CD4-positive, alpha-beta memory T cell (primary cell): ENCODE results near the gene CBX2. TPM values are rescaled to one million over a fixed set of nuclear protein-coding genes. Genes with fewer than 3 reads are reported as not detected.

ENCODE experiments used
- CTCF ChIA-PET: fragments of 350-600 bp; sonication (Branson Sonifier 250); formaldehyde crosslinking; loops from one replicate; lab custom pipeline; 2021; ENCODE audit warnings: inconsistent platforms; ENCODE audit not compliant: partially characterized antibody; lab: Charles Lee
- POLR2A ChIA-PET: fragments of 350-600 bp; sonication (Branson Sonifier 250); formaldehyde crosslinking; loops from one replicate; lab custom pipeline; 2021; ENCODE audit not compliant: partially characterized antibody; lab: Charles Lee
- DNase-seq, 5 donors: peaks; one replicate each; pipeline versions ENCODE4 v3.0.0 to v3.0.0-alpha.2; 2020 to 2022; ENCODE audit warnings: mixed read lengths in 1 of 5
- H3K27ac ChIP-seq: one replicate; pipeline ENCODE4 v1.7.0; 2013; ENCODE audit warnings: low read depth, low read length
- H3K27me3 ChIP-seq: 2 replicates; pipeline ENCODE4 v1.7.0; 2013; ENCODE audit warnings: mild to moderate bottlenecking, low read length, moderate library complexity; ENCODE audit not compliant: insufficient read depth
- H3K36me3 ChIP-seq: 2 replicates; pipeline ENCODE4 v1.7.0; 2013; ENCODE audit warnings: mild to moderate bottlenecking, low read length, moderate library complexity; ENCODE audit not compliant: insufficient read depth
- H3K4me1 ChIP-seq: 2 replicates; pipeline ENCODE4 v1.7.0; 2013; ENCODE audit warnings: mild to moderate bottlenecking, low read length, moderate library complexity; ENCODE audit not compliant: insufficient read depth
- H3K4me3 ChIP-seq, 2 donors: one replicate each; pipeline ENCODE4 v1.7.0; 2013; ENCODE audit warnings: low read length in 2 of 2, mild to moderate bottlenecking in 1 of 2
- H3K9me3 ChIP-seq, 2 donors: one replicate each; pipeline ENCODE4 v1.7.0; 2013; ENCODE audit warnings: low read length in 2 of 2, control low read depth in 1 of 2; ENCODE audit not compliant: control insufficient read depth in 1 of 2
- H3K27ac Mint-ChIP-seq, 7 donors: one replicate each; pipeline ENCODE4 v1.8.0; 2020 to 2021; ENCODE audit warnings: mixed read lengths in 7 of 7, mild to moderate bottlenecking in 6 of 7, inconsistent platforms in 3 of 7, moderate library complexity in 3 of 7
- H3K27me3 Mint-ChIP-seq, 2 donors: one replicate each; pipeline ENCODE4 v1.8.0; 2020 to 2021; ENCODE audit warnings: mixed read lengths in 2 of 2
- H3K36me3 Mint-ChIP-seq, 2 donors: one replicate each; pipeline ENCODE4 v1.8.0; 2020 to 2021; ENCODE audit warnings: mixed read lengths in 2 of 2, inconsistent platforms in 1 of 2, mild to moderate bottlenecking in 1 of 2
- H3K4me1 Mint-ChIP-seq, 4 donors: one replicate each; pipeline ENCODE4 v1.8.0; 2020 to 2021; ENCODE audit warnings: mixed read lengths in 4 of 4, mild to moderate bottlenecking in 1 of 4
- H3K4me3 Mint-ChIP-seq, 8 donors: one replicate each; pipeline ENCODE4 v1.8.0; 2020 to 2021; ENCODE audit warnings: mixed read lengths in 8 of 8, mild to moderate bottlenecking in 7 of 8, moderate library complexity in 6 of 8, inconsistent platforms in 3 of 8
- H3K9me3 Mint-ChIP-seq, 8 donors: one replicate each; pipeline ENCODE4 v1.8.0; 2020 to 2021; ENCODE audit warnings: mixed read lengths in 8 of 8, mild to moderate bottlenecking in 5 of 8, inconsistent platforms in 3 of 8, moderate library complexity in 1 of 8
- intact Hi-C: fragments of 100-400 bp; cut with micrococcal nuclease; formaldehyde crosslinking; loops from one replicate; pipeline ENCODE4 v1.15.1; 2023
- polyA plus RNA-seq, 2 donors: library from polyadenylated mRNA; unstranded; fragments of 300-500 nt; fragmentation: Illumina TruSeq; gene quantifications; one replicate each; pipeline ENCODE4 v1.2.3, GENCODE V29; 2021
- total RNA-seq, 2 experiments: library from RNA; stranded (reverse); gene quantifications; one replicate each; pipeline ENCODE4 v1.2.3, GENCODE V29; 2021

CBX2 gene
- total and polyA plus RNA-seq, 4 experiments from 2014 or later, result 0.06 to 0.44 TPM; not detected in 2

GRCh38 chr17:79813297-79814126 lies 35.6 kb downstream of the CBX2 start:
- Histone ChIP-seq H3K4me1 (peaks cover 46% of the 10 kb centered on the region), H3K27me3 (peaks cover 44% of the 10 kb centered on the region), H3K27ac (no peak overlapping the region), H3K9me3 (no peaks in the 10 kb centered on the region), H3K36me3 (no peaks in the 10 kb centered on the region), H3K4me3 (no peak overlapping the region)
- Mint-ChIP-seq H3K27me3 (peaks cover 39 to 43% of the 10 kb centered on the region in 2 donors), H3K4me3 (peak overlapping the region in 2 of 8 donors; percentile 20 to 52), H3K27ac (peak overlapping the region in 1 of 7 donors; percentile 82), H3K36me3 (no peaks in the 10 kb centered on the region), H3K4me1 (peaks cover 14 to 40% (median 24%) of the 10 kb centered on the region in 4 donors), H3K9me3 (peaks cover 0 to 7% (median 0%) of the 10 kb centered on the region in 8 donors)
- CTCF ChIA-PET, result interaction anchor here (1.2 to 1.3 kb wide), 2 partner anchors 22 to 27 kb away, joined by 3 read pairs; no protein-coding TSS in a partner anchor
- peak in 1 of 5 donors; percentile 28 for DNase-seq
- POLR2A ChIA-PET, result interaction anchor here (0.7 to 32.1 kb wide), 5 partner anchors 8 to 35 kb away, joined by 3 to 503 read pairs (median 5); partner anchors contain the start of genes CBX4 and CBX8
- intact Hi-C loops, result loop anchor here (5.0 to 10.0 kb wide), 2 partner anchors 69 to 179 kb away; no protein-coding TSS in a partner anchor

GRCh38 chr17:79814127-79814973 lies 36.4 kb downstream of the CBX2 start:
- Histone ChIP-seq H3K27me3 (peaks cover 35% of the 10 kb centered on the region), H3K36me3 (no peaks in the 10 kb centered on the region), H3K27ac (no peak overlapping the region), H3K4me3 (no peak overlapping the region), H3K4me1 (peaks cover 43% of the 10 kb centered on the region), H3K9me3 (no peaks in the 10 kb centered on the region)
- Mint-ChIP-seq H3K27me3 (peaks cover 33 to 39% of the 10 kb centered on the region in 2 donors), H3K4me3 (peak overlapping the region; percentile 39 to 78 (median 65)), H3K36me3 (no peaks in the 10 kb centered on the region), H3K27ac (peak overlapping the region in 4 of 7 donors; percentile 15 to 82 (median 24)), H3K9me3 (peaks cover 0 to 7% (median 0%) of the 10 kb centered on the region in 8 donors), H3K4me1 (peaks cover 14 to 32% (median 22%) of the 10 kb centered on the region in 4 donors)
- ChIA-PET CTCF (interaction anchor here (1.3 kb wide), 1 partner anchor 21 kb away, joined by 3 read pairs; no protein-coding TSS in a partner anchor), POLR2A (interaction anchor here (0.7 to 32.1 kb wide), 4 partner anchors 11 to 36 kb away, joined by 3 to 503 read pairs (median 41); partner anchors contain the start of genes CBX4 and CBX8)
- DNase-seq, result peak in 1 of 5 donors; percentile 36
- intact Hi-C loops, result loop anchor here (5.0 to 10.0 kb wide), 2 partner anchors 70 to 178 kb away; no protein-coding TSS in a partner anchor

GRCh38 chr17:79814974-79815835 lies 37.3 kb downstream of the CBX2 start:
- peaks cover 42% of the 10 kb centered on the region for H3K4me1 ChIP-seq
- no peaks in the 10 kb centered on the region for H3K36me3 ChIP-seq
- peaks cover 0 to 7% (median 0%) of the 10 kb centered on the region in 8 donors for H3K9me3 Mint-ChIP-seq
- H3K4me1 Mint-ChIP-seq, result peaks cover 14 to 32% (median 22%) of the 10 kb centered on the region in 4 donors
- peaks cover 34% of the 10 kb centered on the region for H3K27me3 ChIP-seq
- H3K4me3 Mint-ChIP-seq, result no peak overlapping the region
- H3K27ac ChIP-seq, result no peak overlapping the region
- H3K27me3 Mint-ChIP-seq, result peaks cover 34 to 38% of the 10 kb centered on the region in 2 donors
- H3K9me3 ChIP-seq, result no peaks in the 10 kb centered on the region
- H3K27ac Mint-ChIP-seq, result no peak overlapping the region
- no peak for DNase-seq
- no peak overlapping the region for H3K4me3 ChIP-seq
- intact Hi-C loops, result loop anchor here (5.0 to 10.0 kb wide), 2 partner anchors 70 to 177 kb away; no protein-coding TSS in a partner anchor
- H3K36me3 Mint-ChIP-seq, result no peaks in the 10 kb centered on the region
- CTCF ChIA-PET, result interaction anchor here (1.3 kb wide), 1 partner anchor 20 kb away, joined by 3 read pairs; no protein-coding TSS in a partner anchor
- POLR2A ChIA-PET, result interaction anchor here (10.4 to 32.1 kb wide), 2 partner anchors 17 to 22 kb away, joined by 79 to 503 read pairs; partner anchors contain the start of genes CBX4 and CBX8

- peaks cover 32% of the 10 kb centered on the region for H3K27me3 ChIP-seq
- H3K36me3 ChIP-seq, result no peaks in the 10 kb centered on the region
- Mint-ChIP-seq H3K4me1 (peaks cover 11 to 27% (median 17%) of the 10 kb centered on the region in 4 donors), H3K4me3 (peak overlapping the region in 4 of 8 donors; percentile 24 to 65 (median 44)), H3K27ac (peak overlapping the region in 2 of 7 donors; percentile 40 to 68), H3K9me3 (peaks cover 0 to 7% (median 0%) of the 10 kb centered on the region in 8 donors), H3K27me3 (peaks cover 31 to 33% of the 10 kb centered on the region in 2 donors), H3K36me3 (no peaks in the 10 kb centered on the region)
- no peak for DNase-seq
- ChIA-PET POLR2A (interaction anchor here (32.1 kb wide), 1 partner anchor 21 kb away, joined by 503 read pairs; the partner anchor contains the start of gene CBX4), CTCF (no interaction called here)
- H3K27ac ChIP-seq, result no peak overlapping the region
- intact Hi-C loops, result loop anchor here (10.0 kb wide), 1 partner anchor 71 kb away; no protein-coding TSS in a partner anchor
- no peaks in the 10 kb centered on the region for H3K9me3 ChIP-seq
- H3K4me3 ChIP-seq, result no peak overlapping the region
- peaks cover 35% of the 10 kb centered on the region for H3K4me1 ChIP-seq
Measured at GRCh38 chr17:79815836-79816461, 38.0 kb downstream of the CBX2 start.

- intact Hi-C loops, result loop anchor here (10.0 kb wide), 1 partner anchor 73 kb away; no protein-coding TSS in a partner anchor
- H3K36me3 ChIP-seq, result no peaks in the 10 kb centered on the region
- peaks cover 13% of the 10 kb centered on the region for H3K27me3 ChIP-seq
- no peak overlapping the region for H3K4me3 ChIP-seq
- Mint-ChIP-seq H3K4me1 (peaks cover 5 to 15% (median 8%) of the 10 kb centered on the region in 4 donors), H3K9me3 (peaks cover 0 to 1% (median 0%) of the 10 kb centered on the region in 8 donors), H3K36me3 (no peaks in the 10 kb centered on the region), H3K4me3 (no peak overlapping the region), H3K27me3 (peaks cover 20 to 21% of the 10 kb centered on the region in 2 donors), H3K27ac (peak overlapping the region in 1 of 7 donors; percentile 15)
- ChIA-PET CTCF (interaction anchor here (0.8 to 1.4 kb wide), 5 partner anchors 10 to 72 kb away, joined by 3 read pairs; no protein-coding TSS in a partner anchor), POLR2A (interaction anchor here (0.9 to 32.1 kb wide), 2 partner anchors 19 to 21 kb away, joined by 3 to 503 read pairs; partner anchors contain the start of genes CBX4 and CBX8)
- H3K27ac ChIP-seq, result no peak overlapping the region
- peaks cover 15% of the 10 kb centered on the region for H3K4me1 ChIP-seq
- no peak for DNase-seq
- no peaks in the 10 kb centered on the region for H3K9me3 ChIP-seq
Measured at GRCh38 chr17:79818026-79818758, 40.2 kb downstream of the CBX2 start.
